ENCODE data around the gene DHRS11.

Gene DHRS11, protein sequence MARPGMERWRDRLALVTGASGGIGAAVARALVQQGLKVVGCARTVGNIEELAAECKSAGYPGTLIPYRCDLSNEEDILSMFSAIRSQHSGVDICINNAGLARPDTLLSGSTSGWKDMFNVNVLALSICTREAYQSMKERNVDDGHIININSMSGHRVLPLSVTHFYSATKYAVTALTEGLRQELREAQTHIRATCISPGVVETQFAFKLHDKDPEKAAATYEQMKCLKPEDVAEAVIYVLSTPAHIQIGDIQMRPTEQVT

DNA sequence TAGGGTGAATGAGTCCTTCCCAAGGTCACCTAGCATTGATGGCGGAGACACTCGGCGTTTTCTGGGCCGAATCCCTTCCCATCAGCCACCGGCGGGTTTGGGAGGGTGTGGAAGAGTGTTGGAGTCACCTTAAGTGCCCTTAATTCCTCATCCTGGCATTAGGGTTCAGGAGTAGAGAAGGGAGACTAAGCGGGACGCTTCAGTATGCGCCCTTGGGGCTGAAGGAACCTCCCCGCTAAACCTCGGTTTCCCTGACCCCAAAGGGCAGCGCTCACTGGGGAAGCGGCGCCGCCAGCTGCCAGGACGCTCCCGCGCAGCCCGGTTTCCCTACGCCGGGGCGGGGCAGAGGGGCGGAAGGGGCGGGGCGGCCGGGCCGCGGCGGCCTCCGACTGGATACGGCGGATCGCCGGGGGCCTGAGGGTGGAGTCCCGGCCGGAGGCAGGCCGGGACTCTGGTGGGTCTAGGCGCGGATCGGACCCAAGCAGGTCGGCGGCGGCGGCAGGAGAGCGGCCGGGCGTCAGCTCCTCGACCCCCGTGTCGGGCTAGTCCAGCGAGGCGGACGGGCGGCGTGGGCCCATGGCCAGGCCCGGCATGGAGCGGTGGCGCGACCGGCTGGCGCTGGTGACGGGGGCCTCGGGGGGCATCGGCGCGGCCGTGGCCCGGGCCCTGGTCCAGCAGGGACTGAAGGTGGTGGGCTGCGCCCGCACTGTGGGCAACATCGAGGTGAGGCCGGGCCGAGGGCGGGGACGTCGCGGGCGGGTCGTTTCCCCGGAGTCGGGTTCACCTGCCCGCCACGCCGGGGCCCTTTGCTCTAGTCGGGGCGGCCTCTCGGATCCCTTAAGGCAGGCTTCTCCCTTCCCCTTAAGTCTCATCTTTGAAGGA lies at the start of gene DHRS11:
TSS of gene DHRS11 (plus strand) at position 446 of the 882 bp plus-strand sequence. CDS start at position 577, 131 bp downstream.
- TF ChIP-seq, protein P1, sequence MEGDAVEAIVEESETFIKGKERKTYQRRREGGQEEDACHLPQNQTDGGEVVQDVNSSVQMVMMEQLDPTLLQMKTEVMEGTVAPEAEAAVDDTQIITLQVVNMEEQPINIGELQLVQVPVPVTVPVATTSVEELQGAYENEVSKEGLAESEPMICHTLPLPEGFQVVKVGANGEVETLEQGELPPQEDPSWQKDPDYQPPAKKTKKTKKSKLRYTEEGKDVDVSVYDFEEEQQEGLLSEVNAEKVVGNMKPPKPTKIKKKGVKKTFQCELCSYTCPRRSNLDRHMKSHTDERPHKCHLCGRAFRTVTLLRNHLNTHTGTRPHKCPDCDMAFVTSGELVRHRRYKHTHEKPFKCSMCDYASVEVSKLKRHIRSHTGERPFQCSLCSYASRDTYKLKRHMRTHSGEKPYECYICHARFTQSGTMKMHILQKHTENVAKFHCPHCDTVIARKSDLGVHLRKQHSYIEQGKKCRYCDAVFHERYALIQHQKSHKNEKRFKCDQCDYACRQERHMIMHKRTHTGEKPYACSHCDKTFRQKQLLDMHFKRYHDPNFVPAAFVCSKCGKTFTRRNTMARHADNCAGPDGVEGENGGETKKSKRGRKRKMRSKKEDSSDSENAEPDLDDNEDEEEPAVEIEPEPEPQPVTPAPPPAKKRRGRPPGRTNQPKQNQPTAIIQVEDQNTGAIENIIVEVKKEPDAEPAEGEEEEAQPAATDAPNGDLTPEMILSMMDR (conservative IDR thresholded peaks at IDR 0.05): peak; percentile 19; the same call in 1 of the 2 replicates
- peak within 1 kb of the TSS; percentile 82 for H3K27ac ChIP-seq

DNA sequence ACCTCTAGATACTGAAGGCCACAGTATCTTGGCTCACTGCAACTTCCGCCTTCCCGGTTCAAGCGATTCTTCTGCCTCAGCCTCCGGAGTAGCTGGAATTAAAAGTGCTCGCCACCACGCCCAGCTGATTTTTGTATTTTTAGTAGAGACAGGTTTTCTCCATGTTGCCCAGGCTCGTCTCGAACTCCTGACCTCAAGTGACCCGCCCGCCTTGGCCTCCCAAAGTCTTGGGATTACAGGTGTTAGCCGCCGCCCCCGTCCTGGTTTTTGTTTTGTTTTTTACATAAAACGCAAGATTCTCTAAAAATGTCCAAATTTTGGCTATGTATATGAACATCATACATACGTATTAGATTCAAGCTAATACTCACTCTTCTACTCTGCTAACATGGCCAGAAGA lies 48.9 kb upstream of the DHRS11 start:
- peak overlapping the region; percentile 98 for H3K27ac ChIP-seq
- TF ChIP-seq, protein P1 (conservative IDR thresholded peaks at IDR 0.05): no peak

DNA sequence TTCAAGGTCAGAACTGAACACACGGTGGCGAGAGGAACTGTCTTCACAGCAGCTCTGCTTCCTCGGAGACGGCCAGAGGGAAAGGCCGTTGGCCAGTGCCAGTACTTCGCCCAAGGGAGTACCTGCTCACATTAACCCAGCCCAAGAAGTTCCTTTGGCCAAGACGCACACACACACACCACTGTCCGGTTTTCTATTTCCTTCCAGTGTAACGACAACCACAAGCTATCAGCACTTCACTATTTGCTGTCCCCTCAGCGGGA lies 47.7 kb upstream of the DHRS11 start:
- TF ChIP-seq, protein P1 (conservative IDR thresholded peaks at IDR 0.05): peak; percentile 37
- H3K27ac ChIP-seq: peak overlapping the region; percentile 98

DNA sequence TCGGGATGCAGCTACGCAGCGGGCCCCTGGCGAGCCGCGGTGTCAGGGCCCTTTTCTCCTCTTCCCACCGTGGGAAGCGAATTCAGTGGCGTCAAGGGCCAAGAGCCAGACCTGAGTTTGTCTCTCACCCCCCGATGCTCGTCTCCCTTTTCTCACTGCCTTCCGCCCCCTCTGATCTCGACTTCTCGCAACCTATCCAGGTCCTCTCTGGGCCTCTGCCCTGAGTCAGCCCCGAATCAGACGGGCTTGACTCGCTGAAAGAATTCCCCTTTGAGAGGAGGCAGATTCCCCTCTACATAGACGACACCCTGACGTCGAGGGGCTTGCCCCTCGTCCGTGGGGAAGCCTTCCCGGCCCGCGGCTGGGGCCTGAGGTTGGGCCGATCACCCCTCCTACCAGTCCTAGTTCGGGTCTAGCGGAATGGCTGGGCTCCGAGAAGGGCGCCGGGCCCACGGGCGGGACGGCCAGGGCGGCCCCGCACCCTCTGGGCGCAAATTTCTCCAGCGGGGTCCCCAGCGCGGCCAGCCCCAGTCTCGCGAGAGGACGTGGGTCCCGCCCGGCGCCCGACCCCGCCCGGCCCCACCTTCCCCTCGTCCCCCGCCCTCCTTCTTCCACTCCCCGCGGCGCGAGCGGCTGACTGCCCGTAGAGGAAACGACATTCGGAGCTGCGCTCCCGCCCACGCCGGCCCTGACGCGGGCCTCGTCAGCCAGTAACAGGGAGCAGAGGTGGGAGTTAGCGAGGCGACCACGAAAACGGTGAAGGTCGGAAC lies 47.2 kb upstream of the DHRS11 start, which contains the start of gene GGNBP2:
TSS of gene GGNBP2 (plus strand) at position 613 of the 770 bp plus-strand sequence. CDS start 806 bp downstream, outside the sequence.
- H3K27ac ChIP-seq: peak within 1 kb of the TSS; percentile 98

DNA sequence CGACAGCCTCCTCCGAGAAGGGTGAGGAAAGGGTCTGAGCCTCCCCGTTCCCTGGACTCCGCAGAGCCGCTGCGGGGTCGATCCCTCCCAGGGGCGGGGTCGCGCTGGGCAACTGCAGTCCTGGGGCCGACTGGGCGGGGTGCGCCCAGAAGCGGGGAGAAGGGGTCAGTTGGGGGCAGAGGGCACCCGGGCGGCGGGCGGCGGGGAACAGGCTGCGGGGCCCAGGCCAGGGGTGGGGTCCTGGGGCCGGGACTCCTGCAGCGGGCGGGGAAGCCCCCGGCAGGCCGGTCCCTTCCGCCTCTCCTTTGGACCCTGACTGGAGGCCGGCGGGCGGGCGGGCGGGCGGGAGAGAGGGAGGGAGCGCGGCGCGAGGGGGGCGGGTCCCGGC lies 46.6 kb upstream of the DHRS11 start:
- TF ChIP-seq, protein P1 (conservative IDR thresholded peaks at IDR 0.05): no peak

More for the DNA sequence above, 47.2 kb upstream of the DHRS11 start, which contains the start of gene GGNBP2:
- TF ChIP-seq, protein P1 (conservative IDR thresholded peaks at IDR 0.05): no peak; the same call in 1 of the 2 replicates

DNA sequence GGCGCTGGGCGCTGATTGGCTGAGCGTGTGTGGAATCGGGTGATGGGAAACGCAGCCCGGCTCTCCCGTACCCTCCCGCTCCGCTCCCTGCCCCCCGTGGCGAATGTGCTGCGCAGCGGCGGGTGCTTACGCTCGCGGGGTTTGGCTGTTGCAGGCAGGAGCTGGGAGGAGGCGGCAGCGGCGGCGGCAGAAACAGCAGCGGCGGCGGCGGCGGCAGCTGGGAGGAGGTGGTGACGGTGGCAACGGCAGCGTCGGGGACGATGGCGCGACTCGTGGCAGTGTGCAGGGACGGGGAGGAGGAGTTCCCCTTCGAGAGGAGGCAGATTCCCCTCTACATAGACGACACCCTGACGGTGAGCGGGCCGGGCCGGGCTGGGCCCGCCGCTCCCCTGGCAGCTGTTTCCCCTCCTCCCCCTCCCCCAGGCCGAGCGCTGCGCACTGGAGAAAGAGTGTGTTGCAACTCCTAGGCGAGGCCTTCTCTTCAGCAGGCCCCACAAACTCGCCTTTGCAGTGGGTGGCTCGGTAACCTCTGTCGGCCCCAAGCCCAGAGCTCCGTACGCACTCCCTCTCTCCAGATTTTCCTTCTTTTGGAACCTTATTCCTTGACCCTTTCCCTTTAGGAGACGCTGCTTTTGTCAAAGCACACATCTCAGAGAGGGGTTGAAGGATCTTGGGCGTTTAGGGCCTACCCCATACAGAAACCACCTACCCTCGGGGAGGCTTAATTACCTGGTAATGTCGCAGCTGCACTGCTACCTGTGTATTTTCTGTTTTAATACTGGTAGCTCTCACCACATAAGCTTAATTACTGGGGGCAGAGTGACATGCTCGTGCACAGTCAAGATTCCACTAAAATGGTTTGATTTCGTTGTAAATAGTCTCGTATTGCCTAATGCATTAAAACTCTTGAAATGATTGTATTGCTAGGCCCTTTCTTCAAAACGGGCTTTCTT lies 45.9 kb upstream of the DHRS11 start:
- peak overlapping the region; percentile 98 for H3K27ac ChIP-seq
- TF ChIP-seq, protein P1 (conservative IDR thresholded peaks at IDR 0.05): no peak; the same call in 1 of the 2 replicates

More for the DNA sequence above, 46.6 kb upstream of the DHRS11 start:
- H3K27ac ChIP-seq: peak overlapping the region; percentile 98

Data from VCaP (cell line).